Measurements from ENCODE around the gene PDGFC.

GRCh38 chr4:156870131-156870530 is 101.5 kb downstream of the PDGFC start:
- TF ChIP-seq POLR2A (IDR thresholded peaks at IDR 0.05) (no peak), CTCF (IDR thresholded peaks at IDR 0.05) (no peak), EP300 (IDR thresholded peaks at IDR 0.05) (no peak)
